Activated CD4-positive, alpha-beta T cell treated with anti-CD3 and anti-CD28 coated beads, Interleukin-2, Interleukin-4, amounts not matched to agents 100 ng/mL and 50 ng/mL, durations not matched to agents 16 hours and 8 hours (primary cell): Measurements from ENCODE around the gene NCAN.
A peak's percentile ranks its signal among the peaks of the same experiment; 100 is the strongest.
"Not testable (repeated sequence)": the region's sequence is repeated elsewhere in the genome, so short reads cannot be mapped to it uniquely, and the experiment has no call there.

Experiments
- DNase-seq: peaks from one replicate; pipeline ENCODE4 v3.0.0-alpha.2; 2020; ENCODE audit warnings: low spot score

NCAN gene

DNA sequence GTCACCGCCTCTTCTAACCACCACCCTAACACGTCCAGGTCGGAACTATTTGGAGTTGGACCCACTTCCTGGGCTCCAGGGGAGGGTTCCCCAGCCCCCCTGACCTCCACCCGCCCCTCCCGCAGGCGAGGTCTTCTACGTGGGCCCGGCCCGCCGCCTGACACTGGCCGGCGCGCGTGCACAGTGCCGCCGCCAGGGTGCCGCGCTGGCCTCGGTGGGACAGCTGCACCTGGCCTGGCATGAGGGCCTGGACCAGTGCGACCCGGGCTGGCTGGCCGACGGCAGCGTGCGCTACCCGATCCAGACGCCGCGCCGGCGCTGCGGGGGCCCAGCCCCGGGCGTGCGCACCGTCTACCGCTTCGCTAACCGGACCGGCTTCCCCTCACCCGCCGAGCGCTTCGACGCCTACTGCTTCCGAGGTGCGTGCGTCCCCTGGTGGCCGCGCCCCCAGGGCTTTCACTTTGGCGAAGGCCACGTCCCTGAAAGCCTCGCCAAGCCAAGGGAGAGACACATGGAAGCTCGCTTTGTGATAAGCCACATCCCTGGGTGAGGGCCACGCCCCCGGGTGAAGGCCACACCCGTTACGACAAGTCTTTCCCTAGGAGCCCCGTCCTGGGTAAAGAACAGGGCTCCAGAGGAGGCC, 13.2 kb downstream of the NCAN start:
- peak; percentile 67 for DNase-seq

DNA sequence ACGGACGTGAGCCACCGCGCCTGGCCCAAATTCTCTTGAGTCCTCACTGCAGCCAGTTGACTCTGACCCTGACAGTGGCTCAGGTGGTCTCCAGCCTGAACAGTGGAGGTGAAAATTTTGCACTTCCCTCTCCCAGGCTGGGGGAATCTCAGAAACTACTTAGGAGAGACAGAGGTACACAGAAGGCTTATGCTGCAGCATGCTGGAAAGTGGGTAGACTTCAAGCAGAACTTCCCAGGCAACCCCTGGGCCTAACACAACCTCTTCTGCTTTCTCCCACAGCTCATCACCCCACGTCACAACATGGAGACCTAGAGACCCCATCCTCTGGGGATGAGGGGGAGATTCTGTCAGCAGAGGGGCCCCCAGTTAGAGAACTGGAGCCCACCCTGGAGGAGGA, 14.4 kb downstream of the NCAN start:
- DNase-seq = no peak

DNA sequence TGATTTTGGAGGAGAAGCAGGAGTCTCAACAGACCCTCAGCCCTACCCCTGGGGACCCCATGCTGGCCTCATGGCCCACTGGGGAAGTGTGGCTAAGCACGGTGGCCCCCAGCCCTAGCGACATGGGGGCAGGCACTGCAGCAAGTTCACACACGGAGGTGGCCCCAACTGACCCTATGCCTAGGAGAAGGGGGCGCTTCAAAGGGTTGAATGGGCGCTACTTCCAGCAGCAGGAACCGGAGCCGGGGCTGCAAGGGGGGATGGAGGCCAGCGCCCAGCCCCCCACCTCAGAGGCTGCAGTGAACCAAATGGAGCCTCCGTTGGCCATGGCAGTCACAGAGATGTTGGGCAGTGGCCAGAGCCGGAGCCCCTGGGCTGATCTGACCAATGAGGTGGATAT, 14.9 kb downstream of the NCAN start:
- DNase-seq = no peak

DNA sequence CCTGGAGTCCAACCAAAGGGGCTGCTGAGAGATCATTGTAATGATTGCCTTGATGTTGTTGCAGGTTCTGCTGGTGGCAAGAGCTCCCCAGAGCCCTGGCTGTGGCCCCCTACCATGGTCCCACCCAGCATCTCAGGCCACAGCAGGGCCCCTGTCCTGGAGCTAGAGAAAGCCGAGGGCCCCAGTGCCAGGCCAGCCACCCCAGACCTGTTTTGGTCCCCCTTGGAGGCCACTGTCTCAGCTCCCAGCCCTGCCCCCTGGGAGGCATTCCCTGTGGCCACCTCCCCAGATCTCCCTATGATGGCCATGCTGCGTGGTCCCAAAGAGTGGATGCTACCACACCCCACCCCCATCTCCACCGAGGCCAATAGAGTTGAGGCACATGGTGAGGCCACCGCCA, 15.5 kb downstream of the NCAN start:
- DNase-seq = no peak

DNA sequence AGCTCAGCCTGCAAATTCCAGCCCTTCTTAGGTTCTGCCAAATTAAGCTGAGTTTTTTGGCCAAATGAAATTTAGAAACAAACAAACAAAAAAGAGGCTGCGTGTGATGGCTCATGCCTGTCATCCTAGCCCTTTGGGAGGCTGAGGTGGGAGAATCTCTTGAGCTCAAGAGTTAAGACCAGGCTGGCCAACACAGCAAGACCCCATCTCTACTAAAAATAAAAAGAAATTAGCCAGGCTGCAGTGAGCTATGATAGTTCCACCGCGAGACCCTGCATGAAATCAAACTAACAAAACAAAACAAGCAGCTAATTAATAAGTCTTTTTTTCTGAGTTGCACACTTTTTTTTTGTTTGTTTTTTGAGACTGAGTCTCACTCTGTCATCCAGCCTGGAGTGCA, 17.9 kb downstream of the NCAN start:
- no peak for DNase-seq

DNA sequence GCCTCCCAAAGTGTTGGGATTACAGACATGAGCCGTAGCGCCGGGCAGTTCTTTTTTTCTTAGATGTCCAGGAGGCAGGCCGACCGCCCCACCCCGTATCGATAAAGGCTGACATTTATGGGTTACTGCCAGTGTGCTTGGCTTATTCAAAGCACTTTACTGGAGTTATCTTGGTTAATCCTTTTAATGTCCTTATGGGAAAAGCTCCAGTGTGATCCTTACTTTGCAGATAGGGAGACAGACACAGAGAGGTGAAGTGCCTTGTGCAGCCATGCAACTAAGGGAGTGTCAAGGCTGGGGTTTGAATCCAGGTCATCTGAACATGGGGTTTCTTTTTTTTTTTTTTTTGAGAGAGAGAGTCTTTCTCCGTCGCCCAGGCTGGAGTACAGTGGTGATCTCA, 19.2 kb downstream of the NCAN start:
- no peak for DNase-seq

DNA sequence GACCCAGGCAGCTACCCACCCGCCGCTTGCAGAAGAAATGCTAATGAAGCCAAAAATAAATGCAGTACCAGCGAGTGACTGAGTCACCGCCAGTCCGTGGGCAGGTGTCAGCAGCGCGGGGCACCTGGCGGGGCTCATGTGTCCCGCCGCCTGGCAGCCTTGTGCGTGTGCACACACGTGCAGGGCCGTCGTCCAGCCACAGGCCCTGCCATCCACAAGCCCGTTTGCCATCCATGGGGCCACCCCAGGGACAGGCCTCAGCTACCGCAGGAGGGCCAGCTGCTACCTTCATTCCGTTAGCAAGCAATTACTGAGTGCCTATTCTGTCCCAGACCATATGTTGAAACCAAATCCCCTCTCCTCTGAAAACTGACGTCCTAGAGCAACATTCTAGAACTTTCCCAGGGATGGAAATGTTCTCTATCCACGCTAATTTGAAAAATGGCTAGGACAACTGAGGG, 20.5 kb downstream of the NCAN start:
- DNase-seq = no peak

DNA sequence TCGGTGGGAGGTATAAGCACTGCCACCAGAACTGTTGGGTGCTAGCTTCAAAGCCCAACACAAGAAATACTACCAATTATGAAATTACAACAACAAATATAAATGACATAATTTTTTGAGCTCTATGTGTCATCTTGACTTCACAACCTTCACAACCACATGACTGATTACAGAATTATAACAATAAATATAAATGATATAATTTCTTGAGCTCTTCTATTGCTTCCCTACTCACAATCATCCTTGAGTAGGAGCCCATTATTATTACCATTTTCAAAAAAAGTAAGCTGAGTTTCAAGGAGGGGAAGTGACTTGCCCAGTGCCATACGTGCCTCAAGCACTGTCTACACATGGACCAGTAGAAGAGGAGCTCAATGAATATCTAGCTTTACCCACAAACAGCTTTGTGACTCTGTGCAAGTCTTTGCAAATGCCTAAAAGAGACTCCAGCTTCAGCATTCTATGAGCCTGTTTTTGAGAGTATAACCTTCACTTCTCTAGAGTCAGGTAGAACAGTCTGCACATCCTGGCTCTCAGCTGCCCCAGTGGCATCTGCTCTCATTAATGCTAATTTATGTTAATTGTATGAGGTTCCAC, 22.6 kb downstream of the NCAN start:
- DNase-seq = no peak

DNA sequence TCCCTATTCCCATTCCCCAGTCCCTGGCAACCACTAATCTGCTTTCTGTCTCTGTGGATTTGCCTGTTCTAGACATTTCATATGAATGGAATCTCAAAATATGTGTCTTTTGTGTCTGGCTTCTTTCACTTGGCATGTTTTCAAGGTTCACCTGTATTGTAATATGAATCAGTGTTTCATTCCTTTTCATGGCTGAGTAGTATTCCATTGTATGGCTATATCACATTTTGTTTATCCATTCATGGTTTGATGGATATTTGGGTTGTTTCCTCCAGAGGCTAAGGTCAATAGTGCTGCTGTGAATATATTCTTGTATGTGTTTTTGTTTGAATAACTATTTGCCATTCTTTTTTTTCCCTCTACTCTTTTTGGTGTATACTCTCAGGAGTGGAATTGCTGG, 24.4 kb downstream of the NCAN start:
- no peak for DNase-seq

DNA sequence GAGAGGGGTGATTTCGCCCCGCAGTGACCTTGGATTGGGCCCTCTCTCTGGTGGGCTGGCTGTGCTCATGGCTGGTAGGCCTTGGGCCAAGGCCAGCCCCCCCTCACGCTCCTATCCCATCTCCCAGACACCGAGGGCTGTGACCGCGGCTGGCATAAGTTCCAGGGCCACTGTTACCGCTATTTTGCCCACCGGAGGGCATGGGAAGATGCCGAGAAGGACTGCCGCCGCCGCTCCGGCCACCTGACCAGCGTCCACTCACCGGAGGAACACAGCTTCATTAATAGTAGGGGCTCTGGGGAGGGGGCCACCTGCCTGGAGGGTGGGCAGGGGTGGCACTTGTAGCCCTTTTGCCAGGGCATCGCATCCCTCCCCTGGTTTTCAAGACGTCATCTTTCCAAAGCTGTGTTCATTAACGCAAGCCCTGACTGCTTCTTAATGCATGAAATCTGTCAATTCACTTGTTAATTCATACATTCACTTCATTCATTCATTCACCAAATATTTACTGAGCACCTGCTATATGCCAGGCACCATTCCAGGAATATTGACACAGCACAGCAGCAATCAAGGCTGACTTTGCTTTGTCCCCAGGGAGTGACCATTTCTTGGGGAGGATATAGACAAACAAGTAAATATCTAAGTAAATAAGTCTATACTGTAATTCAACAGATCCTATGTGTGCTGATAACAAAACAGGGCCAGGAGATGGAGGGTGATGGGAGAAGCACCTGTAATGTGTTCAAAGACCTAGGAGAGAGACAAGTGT, 26.6 kb downstream of the NCAN start:
- no peak for DNase-seq

DNA sequence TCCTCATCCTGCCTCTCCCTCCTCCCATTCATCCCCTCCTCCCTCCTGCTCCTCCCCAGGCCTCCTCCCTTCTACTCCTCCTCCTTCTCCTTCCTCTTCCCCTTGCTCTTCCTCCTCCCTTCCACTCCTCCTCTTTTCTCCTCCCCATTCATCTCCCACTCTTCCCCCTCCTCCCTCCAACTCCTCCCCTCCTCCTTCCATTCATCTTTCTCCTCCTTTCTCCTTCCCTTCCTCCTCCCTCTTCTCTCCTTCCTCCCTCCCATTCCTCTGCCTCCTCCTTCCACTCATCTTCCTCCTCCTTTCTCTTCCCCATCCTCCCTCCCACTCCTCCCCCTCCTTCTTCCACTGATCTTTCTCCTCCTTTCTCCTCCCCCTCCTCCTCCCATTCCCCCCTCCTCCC, 27.9 kb downstream of the NCAN start:
- DNase-seq = no peak

DNA sequence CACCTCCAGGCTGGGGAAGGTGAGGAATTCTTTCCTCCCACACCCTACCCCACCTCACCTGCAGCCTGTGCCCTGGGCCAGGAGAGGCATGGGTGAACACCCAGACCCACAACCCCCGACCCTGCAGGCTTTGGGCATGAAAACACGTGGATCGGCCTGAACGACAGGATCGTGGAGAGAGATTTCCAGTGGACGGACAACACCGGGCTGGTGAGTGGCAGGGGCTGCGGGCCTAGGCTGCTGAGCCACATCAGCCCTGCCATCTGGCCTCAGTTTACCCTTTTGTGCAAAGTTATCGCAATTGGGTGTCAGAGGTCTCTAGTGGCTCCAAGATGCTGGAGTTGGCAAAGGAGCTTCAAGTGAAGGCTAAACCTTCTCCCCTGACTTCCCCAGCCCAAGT, 28.7 kb downstream of the NCAN start:
- DNase-seq = no peak

DNA sequence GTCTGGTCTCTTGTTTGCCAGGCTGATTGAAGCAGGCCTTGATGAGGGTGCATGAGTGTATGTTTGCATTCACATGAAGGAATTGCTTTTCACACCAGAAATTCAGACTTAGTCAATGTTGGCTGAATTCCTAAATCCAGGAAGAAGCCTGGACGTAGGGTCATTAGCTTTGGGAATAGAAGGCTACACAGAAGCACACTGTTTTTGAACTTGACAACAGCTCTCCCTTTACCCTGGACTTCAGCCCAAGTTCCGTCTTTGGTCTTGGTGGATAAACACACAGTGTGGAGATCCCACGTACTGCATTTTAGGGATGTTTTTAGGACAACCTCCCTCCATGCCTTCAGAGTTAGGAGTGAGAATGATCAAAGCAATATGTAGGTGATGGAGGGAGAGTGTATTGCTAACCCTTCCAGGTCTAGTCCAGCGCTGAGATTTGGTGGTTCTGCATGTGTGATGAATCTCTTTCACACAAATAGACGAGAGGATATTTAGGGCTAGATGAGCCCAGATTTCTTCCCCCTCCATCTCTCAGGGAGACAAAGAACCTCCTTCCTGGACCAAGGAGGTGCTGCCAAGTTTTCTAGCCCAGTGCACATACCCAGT, 38.5 kb downstream of the NCAN start:
- DNase-seq = no peak

DNA sequence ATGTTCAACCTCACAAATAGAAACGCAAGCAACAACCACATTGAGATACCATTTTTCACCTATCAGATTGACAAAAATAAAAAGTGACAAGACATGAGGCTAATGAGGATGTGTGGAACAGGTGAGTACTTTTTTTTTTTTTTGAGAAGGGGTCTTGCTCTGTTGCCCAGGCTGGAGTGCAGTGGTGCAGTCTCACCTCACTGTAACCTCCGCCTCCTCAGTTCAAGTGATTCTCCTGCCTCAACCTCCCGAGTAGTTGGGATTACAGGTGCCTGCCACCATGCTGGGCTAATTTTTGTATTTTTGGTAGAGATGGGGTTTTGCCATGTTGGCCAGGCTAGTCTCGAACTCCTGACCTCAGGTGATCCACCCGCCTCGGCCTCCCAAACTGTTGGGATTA, 41.7 kb downstream of the NCAN start:
- not testable (repeated sequence) for DNase-seq

DNA sequence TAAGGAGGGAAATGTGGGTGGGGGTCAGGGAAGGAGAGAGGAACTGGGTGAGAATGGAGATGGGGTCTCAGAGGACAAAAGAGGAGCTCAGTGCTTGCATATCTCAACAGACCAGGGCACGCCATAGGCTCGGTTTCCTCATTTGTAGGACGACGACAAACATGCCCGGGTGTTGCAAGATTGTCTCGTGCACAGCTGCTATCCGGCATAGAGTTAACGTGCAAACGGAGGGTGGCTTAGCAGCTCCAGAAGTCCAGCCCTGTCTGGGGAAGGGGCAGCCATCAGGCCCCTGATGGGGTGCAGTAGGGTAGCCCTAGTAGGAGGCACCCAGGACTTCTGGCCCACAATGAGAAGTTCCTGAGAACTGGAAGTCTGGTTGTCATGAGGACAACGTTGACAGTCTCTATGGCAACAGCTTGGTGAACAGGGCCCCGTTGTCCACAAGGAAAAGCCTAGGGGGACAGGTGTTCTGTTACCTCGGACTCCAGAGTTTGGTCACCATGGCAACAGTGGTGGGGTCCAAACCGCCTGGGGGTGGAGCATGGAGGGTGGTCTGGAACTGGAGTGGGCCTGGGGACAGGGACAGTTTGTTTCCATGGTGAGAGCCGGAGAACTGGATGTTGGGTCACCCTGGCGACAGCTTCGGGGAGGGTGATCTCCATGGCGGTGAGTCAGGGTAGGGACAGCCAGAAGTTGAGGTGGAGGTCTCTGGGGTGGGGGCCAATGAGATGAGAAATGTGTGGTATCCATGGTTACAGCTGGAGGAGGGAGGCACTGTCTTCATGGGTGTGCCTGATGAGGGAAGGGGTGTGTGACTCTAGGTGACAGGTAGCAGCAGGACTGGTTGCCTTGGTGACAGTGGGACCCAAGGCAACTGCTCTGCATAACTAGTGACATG, 44.6 kb downstream of the NCAN start:
- DNase-seq = no peak

DNA sequence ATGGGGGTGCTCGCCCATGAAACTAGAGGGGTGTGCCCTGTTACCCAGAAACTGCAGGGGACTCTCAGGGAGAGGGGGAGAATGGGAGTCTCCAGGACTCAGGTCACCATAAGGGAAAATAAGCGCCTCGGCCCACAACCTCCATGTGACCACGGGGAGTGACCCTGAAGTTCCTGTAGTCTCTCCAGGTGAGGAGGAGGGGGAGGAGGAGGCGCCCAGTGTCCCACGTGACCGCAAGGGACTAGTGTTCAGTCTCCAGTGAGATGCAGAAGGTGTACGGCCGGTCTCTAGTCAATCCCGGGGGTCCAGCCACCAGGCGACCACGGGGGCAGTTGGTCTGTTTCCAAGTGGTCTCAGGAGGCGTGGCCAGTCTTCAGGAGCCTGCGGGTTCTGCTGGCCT, 45.4 kb downstream of the NCAN start:
- no peak for DNase-seq

DNA sequence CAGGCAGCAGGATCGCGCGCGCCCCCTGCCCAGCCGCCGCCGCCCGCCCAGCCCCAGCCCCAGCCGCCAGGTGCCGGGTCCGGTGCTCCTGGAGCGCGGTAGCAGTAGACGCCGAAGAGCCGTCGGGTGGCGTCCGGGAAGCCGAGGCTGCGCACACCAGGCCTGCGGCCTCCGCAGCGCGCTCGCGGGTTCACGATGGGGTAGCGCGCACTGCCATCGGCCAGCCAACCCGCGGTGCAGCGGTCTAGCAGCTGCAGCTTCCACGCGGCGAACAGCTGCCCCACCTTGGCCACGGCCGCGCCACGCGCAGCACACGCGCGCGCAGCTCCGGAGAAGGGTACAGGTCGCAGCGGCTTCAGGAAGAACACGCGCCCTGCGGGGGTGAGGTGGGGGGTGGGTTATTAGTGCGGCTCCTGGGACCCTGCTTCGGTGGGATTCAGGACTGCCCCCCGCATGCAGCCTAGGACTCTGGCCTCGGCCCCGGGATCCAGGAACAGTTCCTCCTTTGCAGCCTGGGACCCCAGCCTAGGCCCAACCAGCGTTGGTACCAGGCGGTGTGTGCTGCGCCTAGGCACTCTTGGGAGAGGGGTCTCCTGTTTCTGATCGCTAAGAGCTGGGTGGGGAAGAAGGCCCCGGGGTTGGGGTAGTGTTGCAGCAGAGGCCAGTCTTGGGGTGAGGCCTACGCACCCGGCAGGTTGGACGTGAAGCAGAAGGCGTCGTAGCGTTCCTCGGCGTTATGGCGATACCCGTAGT, 46.3 kb downstream of the NCAN start:
- no peak for DNase-seq

DNA sequence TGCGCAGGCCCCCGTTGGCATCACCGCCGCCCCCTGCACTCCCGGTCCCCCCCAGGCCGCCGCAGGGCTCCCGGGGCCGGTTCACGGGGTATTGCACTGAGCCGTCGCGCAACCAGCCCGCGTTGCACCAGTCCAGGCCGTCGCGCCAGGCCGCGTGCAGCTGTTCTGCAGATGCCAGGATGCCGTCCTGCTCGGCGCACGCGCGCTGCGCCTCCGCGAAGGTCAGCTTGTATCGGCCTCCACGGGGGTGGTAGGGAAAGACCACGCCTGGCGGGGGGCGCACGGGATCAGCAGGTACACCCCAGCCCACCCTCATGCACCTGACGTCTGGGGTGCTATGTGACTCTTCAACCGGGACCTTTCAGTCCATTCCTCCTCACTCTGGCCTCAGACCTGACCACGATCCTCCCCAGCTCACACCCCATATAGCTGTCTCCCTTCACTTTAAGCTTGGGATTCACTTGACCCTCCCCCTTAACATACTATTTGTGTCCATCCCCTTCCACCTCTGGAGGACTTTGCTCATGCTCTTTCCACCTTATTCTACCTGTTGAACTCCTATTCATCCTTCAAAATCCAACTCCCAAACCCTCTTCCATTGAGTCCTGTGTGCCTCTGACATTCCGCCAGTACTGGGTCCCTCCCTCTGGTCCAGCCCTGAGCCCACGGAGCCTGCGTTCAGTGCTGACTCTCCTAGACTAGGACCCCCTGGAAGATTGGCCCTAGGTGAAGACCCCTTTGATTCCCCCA, 47.0 kb downstream of the NCAN start:
- no peak for DNase-seq

DNA sequence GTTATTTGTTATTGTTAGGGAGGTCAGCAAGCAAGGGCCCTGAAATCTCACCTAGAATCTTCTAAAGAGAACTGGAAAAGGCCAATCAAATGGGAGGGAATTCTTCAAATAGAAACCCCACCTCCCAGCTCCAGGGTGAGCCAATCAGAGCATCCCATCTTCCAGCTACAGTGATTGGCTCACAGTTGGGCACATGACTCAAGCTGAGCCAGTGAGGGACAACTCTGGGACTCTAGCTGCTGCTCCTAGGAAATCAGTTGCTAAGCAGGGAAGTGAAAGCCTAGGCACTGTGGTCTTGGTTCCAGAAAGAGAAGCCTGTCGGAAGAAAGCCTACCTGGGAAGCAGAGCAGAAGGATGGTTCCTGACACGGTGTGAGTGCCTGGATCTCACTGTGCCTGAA, 48.0 kb downstream of the NCAN start:
- peak; percentile 15 for DNase-seq

DNA sequence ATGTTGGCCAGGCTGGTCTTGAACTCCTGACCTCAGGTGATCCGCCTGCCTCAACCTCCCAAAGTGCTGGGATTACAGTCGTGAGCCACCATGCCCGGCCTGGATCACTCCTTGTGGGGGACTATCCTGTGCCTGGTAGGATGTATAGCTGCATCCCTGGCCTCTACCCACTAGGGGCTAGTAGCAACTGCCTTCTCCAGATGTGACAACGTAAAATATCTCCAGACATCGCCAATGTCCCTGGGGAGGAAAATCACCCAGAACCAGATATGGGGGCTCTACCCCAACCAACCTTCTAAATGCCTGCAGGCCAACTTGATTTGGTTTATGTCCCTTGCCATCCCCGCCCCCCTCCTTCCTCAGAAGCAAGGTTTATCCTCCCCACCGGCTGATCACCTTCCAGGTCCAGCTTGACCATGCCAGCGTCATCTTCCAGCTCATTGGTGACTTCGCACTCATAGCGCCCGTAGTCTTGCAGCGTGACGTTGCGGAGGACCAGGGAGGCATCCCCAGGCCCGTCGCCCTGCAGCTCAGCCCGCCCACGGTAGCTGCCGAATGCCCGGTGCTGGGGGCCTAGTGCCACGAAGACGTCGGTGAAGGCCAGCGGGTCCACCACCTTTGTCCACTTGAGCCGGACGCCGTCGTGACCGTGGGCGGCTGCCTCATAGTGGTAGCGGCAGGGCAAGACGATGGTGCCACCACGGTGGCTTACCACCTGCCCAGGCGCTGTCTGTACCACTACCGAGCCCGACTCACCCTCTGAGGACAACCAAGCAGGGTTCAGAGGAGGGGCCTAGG, 48.9 kb downstream of the NCAN start:
- DNase-seq = no peak
